IMR-90 (cell line): ENCODE data around the gene CPEB2. TPM values are rescaled to one million over a fixed set of nuclear protein-coding genes. Genes with fewer than 3 reads are reported as not detected.

Source experiments
- ATAC-seq: fragments of 200-7000 bp; cut with Tn5 transposase; 2 replicates; pipeline ENCODE4 v1.9.1; 2020; ENCODE audit warnings: low read depth, mild to moderate bottlenecking, moderate library complexity
- BruUV-seq: library from RNA; stranded (reverse); fragments of 400-500 nt; replicated peaks from 2 replicates; lab custom pipeline; 2021; lab: Mats Ljungman, UMichigan
- CTCF ChIA-PET: fragments of 300-600 bp; formaldehyde crosslinking; extraction: SDS; loops from one replicate; lab custom pipeline; 2021; ENCODE audit warnings: antibody characterized with exemption; lab: Yijun Ruan, JAX
- POLR2A ChIA-PET: fragments of 300-600 bp; sonication (Branson Sonifier 250); formaldehyde crosslinking; loops from one replicate; lab custom pipeline; 2022; ENCODE audit warnings: antibody characterized with exemption; ENCODE audit not compliant: unreplicated experiment; lab: Charles Lee
- DNase-seq: peaks from one replicate; pipeline ENCODE4 v3.0.0; 2013
- H2AFZ ChIP-seq: replicated peaks from 2 replicates; pipeline ENCODE3; 2013; ENCODE audit warnings: low read length, mild to moderate bottlenecking; ENCODE audit not compliant: poor library complexity
- H2AK5ac ChIP-seq: 2 replicates; pipeline ENCODE4 v1.6.1; 2013; ENCODE audit warnings: low read depth, low read length, inconsistent platforms
- H2AK9ac ChIP-seq: replicated peaks from 2 replicates; pipeline ENCODE3; 2013; ENCODE audit warnings: mild to moderate bottlenecking, low read depth, low read length, moderate library complexity; ENCODE audit not compliant: poor library complexity
- H2BK120ac ChIP-seq: 2 replicates; pipeline ENCODE4 v1.6.1; 2013; ENCODE audit warnings: low read depth, low read length, inconsistent platforms
- H2BK15ac ChIP-seq: 3 replicates; pipeline ENCODE4 v1.6.1; 2013; ENCODE audit warnings: low read depth, low read length, inconsistent platforms
- H2BK20ac ChIP-seq: 2 replicates; pipeline ENCODE4 v1.6.1; 2013; ENCODE audit warnings: low read depth, mild to moderate bottlenecking, inconsistent platforms, low read length, moderate library complexity
- H2BK5ac ChIP-seq: 2 replicates; pipeline ENCODE4 v1.6.1; 2013; ENCODE audit warnings: mild to moderate bottlenecking, low read depth, low read length, inconsistent platforms; ENCODE audit not compliant: poor library complexity, severe bottlenecking
- H3K14ac ChIP-seq: replicated peaks from 2 replicates; pipeline ENCODE4 v1.6.1; 2013; ENCODE audit warnings: low read depth, low read length, inconsistent platforms
- H3K18ac ChIP-seq: 2 replicates; pipeline ENCODE4 v1.6.1; 2013; ENCODE audit warnings: low read depth, low read length, control low read depth
- H3K23ac ChIP-seq: 2 replicates; pipeline ENCODE4 v1.6.1; 2013; ENCODE audit warnings: low read depth, low read length, inconsistent platforms
- H3K27ac ChIP-seq: 2 replicates; pipeline ENCODE4 v1.5.1; 2013; ENCODE audit warnings: mild to moderate bottlenecking, control low read depth, low read length; ENCODE audit not compliant: insufficient read depth
- H3K27me3 ChIP-seq: 2 replicates; pipeline ENCODE4 v1.6.1; 2013; ENCODE audit warnings: low read length; ENCODE audit not compliant: control insufficient read depth, insufficient read depth
- H3K36me3 ChIP-seq: 2 replicates; pipeline ENCODE4 v1.6.1; 2013; ENCODE audit warnings: low read length, mixed read lengths; ENCODE audit not compliant: control insufficient read depth, insufficient read depth
- H3K4ac ChIP-seq: 2 replicates; pipeline ENCODE4 v1.6.1; 2013; ENCODE audit warnings: low read depth, low read length, inconsistent platforms
- H3K4me1 ChIP-seq: 2 replicates; pipeline ENCODE4 v1.6.1; 2013; ENCODE audit warnings: low read length, mixed read lengths; ENCODE audit not compliant: control insufficient read depth, insufficient read depth
- H3K4me2 ChIP-seq: 2 replicates; pipeline ENCODE4 v1.6.1; 2013; ENCODE audit warnings: low read depth, mild to moderate bottlenecking, control low read depth, low read length, moderate library complexity
- H3K4me3 ChIP-seq: 2 replicates; pipeline ENCODE4 v1.5.1; 2013; ENCODE audit warnings: low read depth, mild to moderate bottlenecking, control low read depth, low read length, moderate library complexity; ENCODE audit not compliant: insufficient read depth
- H3K56ac ChIP-seq: 2 replicates; pipeline ENCODE4 v1.6.1; 2013; ENCODE audit warnings: low read length, inconsistent platforms; ENCODE audit not compliant: insufficient read depth; ENCODE audit errors: extremely low read depth
- H3K79me1 ChIP-seq, 2 experiments: 2 replicates each; pipeline ENCODE4 v1.6.1; 2013; ENCODE audit warnings: low read length in 2 of 2, inconsistent platforms in 1 of 2, low read depth in 1 of 2
- H3K9ac ChIP-seq: 2 replicates; pipeline ENCODE4 v1.6.1; 2013; ENCODE audit warnings: low read depth, low read length, control low read depth
- H3K9me1 ChIP-seq: 2 replicates; pipeline ENCODE4 v1.6.1; 2013; ENCODE audit warnings: low read length, inconsistent platforms; ENCODE audit not compliant: insufficient read depth
- H3K9me3 ChIP-seq: 2 replicates; pipeline ENCODE4 v1.6.1; 2013; ENCODE audit warnings: low read length; ENCODE audit not compliant: control insufficient read depth, insufficient read depth
- H4K20me1 ChIP-seq: 2 replicates; pipeline ENCODE4 v1.6.1; 2013; ENCODE audit warnings: low read length, inconsistent platforms; ENCODE audit not compliant: insufficient read depth
- H4K5ac ChIP-seq: 2 replicates; pipeline ENCODE4 v1.6.1; 2013; ENCODE audit warnings: mild to moderate bottlenecking, low read depth, low read length, control low read depth
- H4K8ac ChIP-seq, 2 experiments: 2 replicates each; pipeline ENCODE4 v1.6.1; 2013; ENCODE audit warnings: low read depth in 2 of 2, low read length in 2 of 2, control low read depth in 1 of 2, inconsistent platforms in 1 of 2
- H4K91ac ChIP-seq: 2 replicates; pipeline ENCODE4 v1.6.1; 2013; ENCODE audit warnings: low read depth, low read length, inconsistent platforms; ENCODE audit not compliant: insufficient read depth
- BHLHE40 ChIP-seq: fragments of 150-350 bp; IDR thresholded peaks from 2 replicates; pipeline ENCODE4 v1.6.1; 2016; ENCODE audit warnings: mild to moderate bottlenecking, low read depth, low read length
- CEBPB ChIP-seq: IDR thresholded peaks from 2 replicates; pipeline ENCODE4 v1.6.1; 2012; ENCODE audit warnings: low read depth, low read length, improper control_type of control experiment
- CHD1 ChIP-seq: IDR thresholded peaks from 2 replicates; pipeline ENCODE4 v1.6.1; 2012; ENCODE audit warnings: low read depth, low read length, improper control_type of control experiment
- CTCF ChIP-seq: conservative IDR thresholded peaks from 2 replicates; pipeline ENCODE4 v1.5.1; 2012; ENCODE audit warnings: mild to moderate bottlenecking, low read depth, low read length, improper control_type of control experiment
- ELK1 ChIP-seq: fragments of 150-350 bp; IDR thresholded peaks from 2 replicates; pipeline ENCODE4 v1.6.1; 2016; ENCODE audit warnings: low read depth, mild to moderate bottlenecking, low read length, moderate library complexity, borderline replicate concordance
- FOS ChIP-seq: fragments of 150-350 bp; IDR thresholded peaks from 2 replicates; pipeline ENCODE4 v1.6.1; 2016; ENCODE audit warnings: low read depth, low read length
- MAFK ChIP-seq: IDR thresholded peaks from 2 replicates; pipeline ENCODE4 v1.6.1; 2012; ENCODE audit warnings: low read depth, low read length, improper control_type of control experiment
- MAZ ChIP-seq: IDR thresholded peaks from 2 replicates; pipeline ENCODE4 v1.6.1; 2012; ENCODE audit warnings: low read depth, mild to moderate bottlenecking, low read length, improper control_type of control experiment, moderate library complexity, borderline replicate concordance
- MXI1 ChIP-seq: IDR thresholded peaks from 2 replicates; pipeline ENCODE4 v1.6.1; 2012; ENCODE audit warnings: low read depth, mild to moderate bottlenecking, low read length, moderate library complexity, borderline replicate concordance
- NFE2L2 ChIP-seq: fragments of 150-350 bp; IDR thresholded peaks from 2 replicates; pipeline ENCODE4 v1.6.1; 2016; ENCODE audit warnings: low read depth, mild to moderate bottlenecking, low read length
- POLR2A ChIP-seq: IDR thresholded peaks from 2 replicates; pipeline ENCODE4 v1.6.1; 2012; ENCODE audit warnings: mild to moderate bottlenecking, low read depth, low read length
- RAD21 ChIP-seq: IDR thresholded peaks from 2 replicates; pipeline ENCODE4 v1.6.1; 2012; ENCODE audit warnings: low read length, improper control_type of control experiment
- RCOR1 ChIP-seq: IDR thresholded peaks from 2 replicates; pipeline ENCODE4 v1.6.1; 2012; ENCODE audit warnings: mild to moderate bottlenecking, low read length, improper control_type of control experiment; ENCODE audit not compliant: insufficient replicate concordance
- RFX5 ChIP-seq: IDR thresholded peaks from 2 replicates; pipeline ENCODE4 v1.8.0; 2012; ENCODE audit warnings: low read depth, mild to moderate bottlenecking, low read length, moderate library complexity
- SMC3 ChIP-seq: fragments of 150-350 bp; IDR thresholded peaks from 2 replicates; pipeline ENCODE4 v1.6.1; 2016; ENCODE audit warnings: low read depth, mild to moderate bottlenecking, antibody characterized with exemption, low read length, moderate library complexity
- WGBS, 2 experiments: methylation state at CpG; one replicate each; pipeline versions ENCODE4 v1.1.5 to v1.1.7; 2013; ENCODE audit warnings: missing lambda C conversion rate in 2 of 2; ENCODE audit not compliant: insufficient read length in 1 of 2; ENCODE audit errors: extremely low coverage in 2 of 2; 5-methylcytosine and 5-hydroxymethylcytosine counted together
- dilution Hi-C: fragments of 300-500 bp; cut with HindIII; formaldehyde crosslinking; loops from one replicate; pipeline ENCODE4 v1.14.3; 2018; ENCODE audit warnings: low sequenced_read_pairs; ENCODE audit not compliant: unreplicated experiment
- in situ Hi-C: fragments of 300-500 bp; cut with MboI; formaldehyde crosslinking; loops from 3 replicates; pipeline ENCODE4 v1.14.3; 2019; ENCODE audit warnings: low sequenced_read_pairs, inconsistent platforms, mixed read lengths
- intact Hi-C: fragments of 100-400 bp; cut with micrococcal nuclease; formaldehyde crosslinking; loops from 2 replicates; pipeline ENCODE4 v1.10.0; 2022
- polyA plus RNA-seq, 3 experiments: library from polyadenylated mRNA; depleted of rRNA; stranded (reverse); fragments of >200 nt; gene quantifications; 2 replicates each; pipeline ENCODE4 v1.2.3, GENCODE V29; 2012; ENCODE audit warnings: low replicate concordance in 1 of 3
- total RNA-seq: library from RNA; depleted of rRNA; stranded (reverse); fragments of >200 nt; gene quantifications from 2 replicates; pipeline ENCODE4 v1.2.3, GENCODE V29; 2012

Gene CPEB2
- total and polyA plus RNA-seq, 2 of the 4 experiments (the other 2 are of a cell fraction) = 10.6 to 12.0 TPM

DNA sequence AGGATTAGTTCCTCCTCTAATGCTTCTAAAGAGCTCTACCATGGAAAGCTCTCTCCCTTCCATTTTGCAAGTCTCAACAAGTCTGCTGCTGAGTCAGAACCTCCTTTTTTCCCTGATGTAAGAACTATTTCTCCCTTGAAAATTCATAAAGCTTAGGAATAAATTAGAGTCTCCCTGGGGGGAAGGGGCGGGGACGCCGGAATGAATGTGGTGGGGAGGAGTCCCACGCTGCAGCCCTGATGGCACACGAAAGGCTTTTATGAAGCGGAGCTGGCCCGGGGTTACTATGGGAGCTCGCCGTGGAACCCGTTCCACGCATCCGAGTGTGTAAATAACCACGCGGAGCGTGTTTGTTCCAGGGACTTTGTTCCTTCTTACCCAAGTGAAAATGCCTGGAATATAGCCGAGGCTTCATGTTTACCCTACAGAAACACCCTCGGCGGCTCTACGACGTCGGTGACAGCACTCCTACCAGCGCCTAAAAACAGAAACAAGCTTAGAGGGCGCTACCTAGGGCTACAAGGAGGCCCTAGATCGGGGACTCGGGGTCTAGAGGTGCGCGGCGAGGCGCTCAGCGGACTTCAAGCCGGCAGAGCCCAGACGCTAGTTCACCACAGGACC lies 923 bp upstream of the CPEB2 start:
- Histone ChIP-seq H3K27ac (peak overlapping the region; percentile 79), H2BK5ac (peak overlapping the region; percentile 71), H2BK20ac (peak overlapping the region; percentile 20; the same call in 1 of the 2 replicates), H2AFZ (peak overlapping the region; percentile 88), H4K8ac (peak overlapping the region; percentile 52; a peak in 3 of 4 replicates), H4K20me1 (peaks cover 14% of the 10 kb centered on the region), H3K9me1 (no peaks in the 10 kb centered on the region), H2AK9ac (peak overlapping the region; percentile 88), H3K56ac (peak overlapping the region; percentile 77), H2BK15ac (peak overlapping the region; percentile 1; the same call in 1 of the 3 replicates), H4K5ac (peak overlapping the region; percentile 23), H2BK120ac (peak overlapping the region; percentile 47), H3K4ac (peak overlapping the region; percentile 79), H3K79me1 (peaks cover 0 to 3% of the 10 kb centered on the region in 2 experiments; a peak in 2 of 4 replicates), H3K4me2 (peak overlapping the region; percentile 40), H3K27me3 (no peaks in the 10 kb centered on the region), H3K36me3 (no peaks in the 10 kb centered on the region), H4K91ac (peak overlapping the region; percentile 71), H3K18ac (peak overlapping the region; percentile 38), H3K9me3 (no peaks in the 10 kb centered on the region), H3K4me3 (peak overlapping the region; percentile 69), H3K9ac (peak overlapping the region; percentile 80), H3K4me1 (no peaks in the 10 kb centered on the region), H3K14ac (peak overlapping the region; percentile 72), H2AK5ac (no peak overlapping the region), H3K23ac (peak overlapping the region; percentile 94)
- DNase-seq (peak; percentile 91), ATAC-seq (peak; percentile 25)
- CTCF ChIA-PET = no interaction called here
- WGBS, 2 experiments = 1% methylated on average over 20 of the region's 32 CpGs; no CpG with 5 or more reads in 1 of the 2 experiments
- intact Hi-C loops = loop anchor here (5.0 kb wide), 4 partner anchors 84 to 1109 kb away; no protein-coding TSS in a partner anchor
- no TSS peak for BruUV-seq
- in situ Hi-C loops = loop anchor here (10.0 to 25.0 kb wide), 4 partner anchors 686 to 1347 kb away; partner anchors contain the start of gene FAM200B
- dilution Hi-C loops = no loop called here
- POLR2A ChIA-PET = interaction anchor here (0.6 kb wide), 2 partner anchors 33 to 708 kb away, joined by 3 to 4 read pairs; no protein-coding TSS in a partner anchor
- TF ChIP-seq MXI1 = 0 out of 2 replicates have a peak, but pooled peaks have one; percentile 58
- TF ChIP-seq RCOR1 = no peak
- no peak for TF ChIP-seq ELK1
- peak; percentile 76 for TF ChIP-seq POLR2A
- TF ChIP-seq RFX5 = no peak
- peak; percentile 79 for TF ChIP-seq MAFK
- no peak for TF ChIP-seq CTCF
- TF ChIP-seq FOS = 0 out of 2 replicates have a peak, but pooled peaks have one; percentile 48
- TF ChIP-seq SMC3 = no peak
- TF ChIP-seq RAD21 = 0 out of 2 replicates have a peak, but pooled peaks have one; percentile 8
- peak; percentile 35; the same call in 1 of the 2 replicates for TF ChIP-seq MAZ
- no peak for TF ChIP-seq CHD1
- TF ChIP-seq BHLHE40 = no peak
- TF ChIP-seq CEBPB = peak; percentile 54; the same call in 1 of the 2 replicates
- TF ChIP-seq NFE2L2 = peak; percentile 43
